Measurements from ENCODE around the gene IL7R.

- TF ChIP-seq CTCF (conservative IDR thresholded peaks at IDR 0.05; ENCODE audit: low read length) = no peak
- no peak for TF ChIP-seq EZH2phosphoT487 (IDR thresholded peaks at IDR 0.05; ENCODE audit: borderline replicate concordance, low read depth, low read length)
Measured at GRCh38 chr5:35811108-35811741, 45.5 kb upstream of the IL7R start.
